Transverse colon (tissue), 3 donors: ENCODE measurements around the gene STK35.

Source experiments
- CTCF ChIP-seq, 5 experiments: fragments of 200-600 bp in 3 of 5; fragments of 450-650 bp in 2 of 5; sonication (generic) in 3 of 5; IDR thresholded peaks; 1 replicate in 2 of 5; 2 replicates in 3 of 5; pipeline ENCODE4 v1.5.1; 2016 to 2017; ENCODE audit warnings: antibody characterized with exemption in 5 of 5, inconsistent platforms in 3 of 5, mild to moderate bottlenecking in 2 of 5, moderate library complexity in 1 of 5
- EP300 ChIP-seq: sonication (generic); formaldehyde crosslinking; IDR thresholded peaks from one replicate; pipeline ENCODE4 v1.6.1; 2017; ENCODE audit warnings: antibody characterized with exemption, low read depth

- TF ChIP-seq CTCF (IDR thresholded peaks at IDR 0.05) (no peak), EP300 (no peak)
These were observed 64.2 kb downstream of the STK35 start for GRCh38 chr20:2165871-2166270.
